Activated CD4-positive, alpha-beta T cell treated with anti-CD3 and anti-CD28 coated beads for 36 hours (primary cell): ENCODE data around the gene GABRR3. TPM values are rescaled to one million over a fixed set of nuclear protein-coding genes. Genes with fewer than 3 reads are reported as not detected.

Experiments
- ATAC-seq: fragments of 200-7000 bp; cut with Tn5 transposase; one replicate; pipeline ENCODE4 v1.10.0; 2021; ENCODE audit warnings: mild to moderate bottlenecking, moderate library complexity
- CTCF ChIA-PET: fragments of 350-600 bp; sonication (Branson Sonifier 250); formaldehyde crosslinking; loops from one replicate; lab custom pipeline; 2021; ENCODE audit warnings: antibody characterized with exemption; lab: Charles Lee
- POLR2A ChIA-PET: fragments of 350-600 bp; sonication (Branson Sonifier 250); formaldehyde crosslinking; loops from one replicate; lab custom pipeline; 2021; ENCODE audit warnings: antibody characterized with exemption, inconsistent platforms; lab: Charles Lee
- DNase-seq: peaks from one replicate; pipeline ENCODE4 v3.0.0-alpha.2; 2020
- H3K27ac Mint-ChIP-seq: one replicate; pipeline ENCODE4 v1.8.0; 2021; ENCODE audit warnings: mixed read lengths
- H3K27me3 Mint-ChIP-seq: one replicate; pipeline ENCODE4 v1.8.0; 2021; ENCODE audit warnings: mixed read lengths
- H3K36me3 Mint-ChIP-seq: one replicate; pipeline ENCODE4 v1.8.0; 2021; ENCODE audit warnings: low read depth, mixed read lengths
- H3K4me1 Mint-ChIP-seq: one replicate; pipeline ENCODE4 v1.8.0; 2021; ENCODE audit warnings: mixed read lengths
- H3K4me3 Mint-ChIP-seq: one replicate; pipeline ENCODE4 v1.8.0; 2021; ENCODE audit warnings: mild to moderate bottlenecking, moderate library complexity, mixed read lengths
- H3K9me3 Mint-ChIP-seq: one replicate; pipeline ENCODE4 v1.8.0; 2021; ENCODE audit warnings: low read depth, mixed read lengths
- intact Hi-C, 2 experiments: fragments of 100-400 bp; cut with DNase I in 1 of 2; cut with micrococcal nuclease in 1 of 2; formaldehyde crosslinking; loops; one replicate each; pipeline versions ENCODE4 v1.14.2 to v1.15.1; 2022 to 2024; cut with DNase I, micrococcal nuclease
- total RNA-seq, 2 experiments: library from RNA; stranded (reverse); gene quantifications; one replicate each; pipeline ENCODE4 v1.2.3, GENCODE V29; 2021

GABRR3 gene
- total RNA-seq, 2 experiments from 2014 or later: not detected

DNA sequence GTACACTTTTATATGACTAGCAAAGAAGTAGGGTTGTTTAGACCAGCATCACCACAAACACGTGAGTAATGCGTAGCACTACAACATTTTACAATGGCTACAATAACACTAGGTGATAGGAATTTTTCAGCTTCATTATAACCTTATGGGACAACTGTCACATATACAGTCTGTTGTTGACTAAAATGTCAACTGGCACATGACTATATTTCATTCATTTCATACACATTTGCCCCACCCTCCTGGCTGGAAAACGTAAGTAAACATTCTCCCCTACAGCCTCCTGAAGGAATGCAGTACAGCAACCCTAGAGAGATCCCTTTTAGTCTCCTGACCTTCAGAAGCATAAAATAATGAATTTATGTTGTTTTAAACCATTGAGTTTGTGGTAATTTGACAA lies 79.1 kb downstream of the GABRR3 start:
- H3K27me3 Mint-ChIP-seq: no peaks in the 10 kb centered on the region
- H3K9me3 Mint-ChIP-seq: no peaks in the 10 kb centered on the region
- DNase-seq: no peak
- intact Hi-C loops: no loop called here
- H3K27ac Mint-ChIP-seq: no peak overlapping the region
- H3K4me1 Mint-ChIP-seq: no peaks in the 10 kb centered on the region
- CTCF ChIA-PET: no interaction called here
- POLR2A ChIA-PET: no interaction called here
- H3K36me3 Mint-ChIP-seq: peaks cover 55% of the 10 kb centered on the region
- ATAC-seq: no peak
- H3K4me3 Mint-ChIP-seq: no peak overlapping the region

- no peak overlapping the region for H3K4me3 Mint-ChIP-seq
- H3K36me3 Mint-ChIP-seq: peaks cover 62% of the 10 kb centered on the region
Measured at GRCh38 chr3:97954228-97954827, 80.8 kb downstream of the GABRR3 start.

GRCh38 chr3:97952872-97953271 lies 82.2 kb downstream of the GABRR3 start:
- H3K36me3 Mint-ChIP-seq: peaks cover 64% of the 10 kb centered on the region
- DNase-seq (no peak), ATAC-seq (no peak)
- intact Hi-C loops: no loop called here
- H3K4me1 Mint-ChIP-seq: no peaks in the 10 kb centered on the region
- H3K9me3 Mint-ChIP-seq: no peaks in the 10 kb centered on the region
- H3K27ac Mint-ChIP-seq: no peak overlapping the region
- no peaks in the 10 kb centered on the region for H3K27me3 Mint-ChIP-seq
- CTCF ChIA-PET: interaction anchor here (0.8 to 1.3 kb wide), 3 partner anchors 10 to 70 kb away, joined by 3 to 5 read pairs (median 4); no protein-coding TSS in a partner anchor
- no peak overlapping the region for H3K4me3 Mint-ChIP-seq
- POLR2A ChIA-PET: interaction anchor here (0.6 to 0.7 kb wide), 2 partner anchors 10 to 13 kb away, joined by 3 read pairs; no protein-coding TSS in a partner anchor

More at GRCh38 chr3:97954228-97954827, 80.8 kb downstream of the GABRR3 start:
- H3K27ac Mint-ChIP-seq: no peak overlapping the region
- POLR2A ChIA-PET: no interaction called here
- DNase-seq (no peak), ATAC-seq (no peak)
- H3K27me3 Mint-ChIP-seq: no peaks in the 10 kb centered on the region
- no peaks in the 10 kb centered on the region for H3K9me3 Mint-ChIP-seq
- H3K4me1 Mint-ChIP-seq: no peaks in the 10 kb centered on the region
- intact Hi-C loops: no loop called here
- CTCF ChIA-PET: interaction anchor here (0.6 to 1.3 kb wide), 3 partner anchors 11 to 636 kb away, joined by 3 to 5 read pairs (median 3); no protein-coding TSS in a partner anchor

DNA sequence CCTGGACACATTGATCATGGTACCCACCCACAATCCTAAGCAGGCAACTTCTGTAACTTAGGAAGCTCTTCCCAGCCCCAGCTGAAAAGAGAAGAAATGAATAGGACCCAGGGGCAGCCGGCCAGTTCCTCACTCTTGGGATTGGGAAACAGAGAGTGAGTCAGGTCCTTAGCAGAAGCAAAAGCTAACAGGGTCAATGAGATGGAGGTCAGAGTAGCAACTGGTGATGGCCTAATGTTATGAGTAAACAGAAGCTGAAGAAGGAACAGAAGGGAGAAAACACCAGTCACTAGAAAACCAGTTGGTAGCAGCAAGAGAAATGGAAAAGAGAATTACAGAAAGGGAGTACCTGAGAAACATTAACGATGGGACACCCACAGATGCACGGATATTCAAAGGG lies 82.8 kb downstream of the GABRR3 start:
- no peak for DNase-seq
- H3K4me1 Mint-ChIP-seq: no peaks in the 10 kb centered on the region
- POLR2A ChIA-PET: interaction anchor here (0.7 kb wide), 1 partner anchor 10 kb away, joined by 3 read pairs; no protein-coding TSS in a partner anchor
- CTCF ChIA-PET: interaction anchor here (0.8 to 1.3 kb wide), 3 partner anchors 10 to 70 kb away, joined by 3 to 5 read pairs (median 4); no protein-coding TSS in a partner anchor
- no peak overlapping the region for H3K27ac Mint-ChIP-seq
- intact Hi-C loops: no loop called here
- ATAC-seq: no peak
- no peak overlapping the region for H3K4me3 Mint-ChIP-seq
- H3K9me3 Mint-ChIP-seq: no peaks in the 10 kb centered on the region
- H3K27me3 Mint-ChIP-seq: no peaks in the 10 kb centered on the region
- peaks cover 63% of the 10 kb centered on the region for H3K36me3 Mint-ChIP-seq

DNA sequence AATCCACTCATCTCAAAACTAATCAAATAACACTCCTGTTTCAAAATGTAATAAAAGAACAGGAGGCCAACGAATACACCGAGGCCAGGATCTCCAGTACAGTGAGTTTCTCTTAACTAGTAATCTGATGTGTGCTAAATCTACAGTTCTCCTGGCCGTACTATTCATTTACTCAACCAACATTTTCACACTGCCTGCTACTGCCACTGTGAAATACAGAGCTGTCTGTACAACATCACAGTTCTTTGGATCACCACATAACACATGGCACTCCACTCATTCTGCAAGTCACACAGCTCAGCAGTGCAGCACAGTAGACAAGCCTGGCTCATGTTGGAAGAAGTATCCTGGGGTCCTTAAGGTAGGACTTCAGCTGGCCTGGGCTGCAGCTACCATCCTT lies 84.8 kb downstream of the GABRR3 start:
- peaks cover 72% of the 10 kb centered on the region for H3K36me3 Mint-ChIP-seq
- POLR2A ChIA-PET: no interaction called here

DNA sequence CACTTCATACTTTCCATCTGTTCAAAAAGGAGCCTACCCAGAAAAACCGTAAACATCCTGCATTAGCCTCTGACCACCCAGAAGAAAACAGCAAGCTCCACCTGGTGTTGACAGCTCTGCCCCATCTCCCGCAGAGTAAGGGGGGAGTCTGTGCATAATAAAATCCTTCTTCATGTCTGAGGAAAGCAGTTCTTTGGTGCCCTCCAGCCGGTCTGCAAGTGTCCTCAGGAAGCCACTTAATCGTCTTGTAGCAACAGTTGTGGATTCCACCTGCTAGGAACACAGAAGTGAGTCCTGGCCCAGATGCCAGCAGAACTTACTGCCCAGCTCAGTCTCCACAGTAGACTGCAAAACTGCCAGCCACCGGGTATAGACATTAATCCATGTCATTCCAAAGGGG lies 85.4 kb downstream of the GABRR3 start:
- Mint-ChIP-seq H3K27me3 (no peaks in the 10 kb centered on the region), H3K4me1 (no peaks in the 10 kb centered on the region), H3K4me3 (no peak overlapping the region), H3K9me3 (no peaks in the 10 kb centered on the region), H3K36me3 (peaks cover 74% of the 10 kb centered on the region), H3K27ac (no peak overlapping the region)
- intact Hi-C loops: loop anchor here in 1 of 2 experiments (10.0 kb wide), 1 partner anchor 75 kb away; no protein-coding TSS in a partner anchor
- ATAC-seq (no peak), DNase-seq (no peak)
- ChIA-PET POLR2A (no interaction called here), CTCF (interaction anchor here (0.6 to 0.7 kb wide), 2 partner anchors 72 to 73 kb away, joined by 3 read pairs; no protein-coding TSS in a partner anchor)

More for the DNA sequence above, 84.8 kb downstream of the GABRR3 start:
- no peak overlapping the region for H3K27ac Mint-ChIP-seq
- CTCF ChIA-PET: interaction anchor here (0.6 to 1.2 kb wide), 3 partner anchors 8 to 68 kb away, joined by 4 to 6 read pairs (median 6); no protein-coding TSS in a partner anchor
- ATAC-seq (peak; percentile 26), DNase-seq (no peak)
- no peaks in the 10 kb centered on the region for H3K4me1 Mint-ChIP-seq
- intact Hi-C loops: no loop called here
- no peaks in the 10 kb centered on the region for H3K9me3 Mint-ChIP-seq
- H3K27me3 Mint-ChIP-seq: no peaks in the 10 kb centered on the region
- no peak overlapping the region for H3K4me3 Mint-ChIP-seq

DNA sequence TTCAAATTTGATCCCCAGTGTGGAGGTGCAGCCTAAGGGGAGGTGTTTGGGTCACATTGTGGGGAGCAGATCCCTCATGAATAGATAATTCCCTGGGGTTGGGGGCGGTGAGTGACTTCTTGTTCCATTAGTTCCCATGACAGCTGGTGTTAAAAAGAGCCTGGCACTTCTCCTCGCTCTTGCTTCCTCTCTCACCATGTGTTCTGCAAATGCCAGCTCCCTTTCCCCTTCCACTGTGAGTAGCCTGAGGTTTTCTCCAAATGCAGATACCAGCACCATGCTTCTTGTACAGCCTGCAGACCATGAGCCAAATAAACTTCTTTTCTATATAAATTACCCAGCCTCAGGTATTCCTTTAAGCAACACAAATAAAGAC lies 86.0 kb downstream of the GABRR3 start:
- H3K4me1 Mint-ChIP-seq: no peaks in the 10 kb centered on the region
- no peak overlapping the region for H3K4me3 Mint-ChIP-seq
- ATAC-seq (no peak), DNase-seq (no peak)
- peaks cover 72% of the 10 kb centered on the region for H3K36me3 Mint-ChIP-seq
- CTCF ChIA-PET: interaction anchor here (0.6 to 0.7 kb wide), 2 partner anchors 73 to 74 kb away, joined by 3 read pairs; no protein-coding TSS in a partner anchor
- H3K9me3 Mint-ChIP-seq: no peaks in the 10 kb centered on the region
- no peaks in the 10 kb centered on the region for H3K27me3 Mint-ChIP-seq
- intact Hi-C loops: loop anchor here in 1 of 2 experiments (10.0 kb wide), 1 partner anchor 76 kb away; no protein-coding TSS in a partner anchor
- H3K27ac Mint-ChIP-seq: no peak overlapping the region
- POLR2A ChIA-PET: no interaction called here

- Mint-ChIP-seq H3K9me3 (no peaks in the 10 kb centered on the region), H3K36me3 (peaks cover 68% of the 10 kb centered on the region), H3K4me1 (no peaks in the 10 kb centered on the region), H3K27ac (no peak overlapping the region), H3K27me3 (no peaks in the 10 kb centered on the region), H3K4me3 (no peak overlapping the region)
- ATAC-seq: no peak
- ChIA-PET POLR2A (no interaction called here), CTCF (no interaction called here)
- DNase-seq: no peak
- intact Hi-C loops: loop anchor here in 1 of 2 experiments (10.0 kb wide), 1 partner anchor 76 kb away; no protein-coding TSS in a partner anchor
Measured at GRCh38 chr3:97948351-97949109, 86.6 kb downstream of the GABRR3 start.

GRCh38 chr3:97942801-97943546 lies 92.1 kb downstream of the GABRR3 start:
- intact Hi-C loops: loop anchor here in 1 of 2 experiments (10.0 kb wide), 1 partner anchor 82 kb away; no protein-coding TSS in a partner anchor
- peaks cover 35% of the 10 kb centered on the region for H3K36me3 Mint-ChIP-seq
- peak overlapping the region; percentile 69 for H3K27ac Mint-ChIP-seq
- DNase-seq (no peak), ATAC-seq (peak; percentile 93)
- H3K27me3 Mint-ChIP-seq: no peaks in the 10 kb centered on the region
- H3K9me3 Mint-ChIP-seq: no peaks in the 10 kb centered on the region
- H3K4me3 Mint-ChIP-seq: no peak overlapping the region
- H3K4me1 Mint-ChIP-seq: peaks cover 8% of the 10 kb centered on the region
- POLR2A ChIA-PET: interaction anchor here (0.8 kb wide), 2 partner anchors 10 to 95 kb away, joined by 3 to 4 read pairs; no protein-coding TSS in a partner anchor
- CTCF ChIA-PET: interaction anchor here (0.7 to 2.2 kb wide), 3 partner anchors 8 to 83 kb away, joined by 3 to 6 read pairs (median 4); no protein-coding TSS in a partner anchor

DNA sequence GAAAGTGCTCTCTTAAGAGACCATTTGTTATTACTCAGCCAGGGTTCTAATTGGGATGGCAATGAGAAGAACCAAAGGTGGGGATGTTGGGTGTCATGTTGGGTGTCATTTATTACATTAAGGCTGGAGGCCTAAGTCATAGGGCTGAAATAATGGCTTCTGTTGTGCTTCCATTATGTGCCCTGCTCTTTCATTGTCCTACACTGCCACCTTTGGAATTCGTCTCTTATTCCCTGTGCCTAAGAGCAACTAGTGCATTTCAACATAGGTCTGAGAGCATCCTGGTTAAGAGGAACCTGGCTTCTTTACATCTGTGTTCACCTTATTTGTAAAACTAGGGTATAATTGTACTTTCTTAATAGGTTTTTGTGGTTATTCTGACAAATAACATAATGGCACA lies 95.1 kb downstream of the GABRR3 start:
- no peak overlapping the region for H3K27ac Mint-ChIP-seq
- peaks cover 19% of the 10 kb centered on the region for H3K4me1 Mint-ChIP-seq
- H3K4me3 Mint-ChIP-seq: no peak overlapping the region
- POLR2A ChIA-PET: no interaction called here
- no peak for ATAC-seq
- DNase-seq: no peak
- no peaks in the 10 kb centered on the region for H3K27me3 Mint-ChIP-seq
- no peaks in the 10 kb centered on the region for H3K9me3 Mint-ChIP-seq
- peaks cover 23% of the 10 kb centered on the region for H3K36me3 Mint-ChIP-seq
- intact Hi-C loops: loop anchor here in 1 of 2 experiments (10.0 kb wide), 1 partner anchor 85 kb away; no protein-coding TSS in a partner anchor
- CTCF ChIA-PET: interaction anchor here (1.0 to 1.3 kb wide), 2 partner anchors 15 to 148 kb away, joined by 4 read pairs; no protein-coding TSS in a partner anchor
